Measurements from ENCODE around the gene ZBTB25.

Gene ZBTB25

GRCh38 chr14:64459405-64460136 lies 44.1 kb downstream of the ZBTB25 start:
- Histone ChIP-seq H4K20me1 (ENCODE audit: low read depth, low read length) (no peaks in the 10 kb centered on the region), H3K36me3 (ENCODE audit: low read length) (peaks cover 17% of the 10 kb centered on the region; the same call in 1 of the 2 replicates), H3K27me3 (ENCODE audit: low read length) (no peaks in the 10 kb centered on the region), H3F3A (ENCODE audit: insufficient read depth) (peaks cover 25% of the 10 kb centered on the region), H3K9me3 (ENCODE audit: insufficient read depth, low read length) (no peaks in the 10 kb centered on the region), H2AFZ (ENCODE audit: low read depth, low read length, severe bottlenecking) (no peak overlapping the region), H3K9ac (ENCODE audit: low read length) (no peak overlapping the region), H3K4me2 (ENCODE audit: low read depth, low read length, poor library complexity, severe bottlenecking) (no peak overlapping the region), H3K4me3 (ENCODE audit: insufficient read depth, low read length, poor library complexity, severe bottlenecking) (no peak overlapping the region), H3K27ac (ENCODE audit: low read depth, low read length) (0 out of 2 replicates have a peak overlapping the region, but pooled peaks have one; percentile 5), H3K9me2 (replicated peaks; ENCODE audit: insufficient read depth, low read length) (no peaks in the 10 kb centered on the region), H3K79me2 (ENCODE audit: insufficient read depth, low read length) (no peaks in the 10 kb centered on the region)
- TF ChIP-seq EZH2phosphoT487 (conservative IDR thresholded peaks at IDR 0.05; ENCODE audit: low read length) (no peak), CTCF (IDR thresholded peaks at IDR 0.05; ENCODE audit: insufficient read depth, low read length, poor library complexity, severe bottlenecking) (no peak)

GRCh38 chr14:64454671-64455070 lies 49.0 kb downstream of the ZBTB25 start:
- Histone ChIP-seq H4K20me1 (ENCODE audit: low read depth, low read length) (no peaks in the 10 kb centered on the region), H3K9me3 (ENCODE audit: insufficient read depth, low read length) (no peaks in the 10 kb centered on the region), H3K4me3 (ENCODE audit: insufficient read depth, low read length, poor library complexity, severe bottlenecking) (no peak overlapping the region), H3F3A (ENCODE audit: insufficient read depth) (peaks cover 3% of the 10 kb centered on the region), H3K79me2 (ENCODE audit: insufficient read depth, low read length) (no peaks in the 10 kb centered on the region), H3K4me2 (ENCODE audit: low read depth, low read length, poor library complexity, severe bottlenecking) (no peak overlapping the region), H3K9me2 (replicated peaks; ENCODE audit: insufficient read depth, low read length) (no peaks in the 10 kb centered on the region), H3K36me3 (ENCODE audit: low read length) (peaks cover 33% of the 10 kb centered on the region; the same call in 1 of the 2 replicates), H3K27me3 (ENCODE audit: low read length) (no peaks in the 10 kb centered on the region), H2AFZ (ENCODE audit: low read depth, low read length, severe bottlenecking) (no peak overlapping the region), H3K9ac (ENCODE audit: low read length) (no peak overlapping the region), H3K27ac (ENCODE audit: low read depth, low read length) (no peak overlapping the region)
- no peak for TF ChIP-seq CTCF (IDR thresholded peaks at IDR 0.05; ENCODE audit: insufficient read depth, low read length, poor library complexity, severe bottlenecking)

GRCh38 chr14:64450255-64450654 lies 53.4 kb downstream of the ZBTB25 start:
- no peaks in the 10 kb centered on the region for H3K9me3 ChIP-seq (ENCODE audit: insufficient read depth, low read length)
- no peak overlapping the region for H3K9ac ChIP-seq (ENCODE audit: low read length)
- H3K27ac ChIP-seq (ENCODE audit: low read depth, low read length) = peak overlapping the region; percentile 49
- TF ChIP-seq EZH2phosphoT487 (conservative IDR thresholded peaks at IDR 0.05; ENCODE audit: low read length) (no peak), CTCF (IDR thresholded peaks at IDR 0.05; ENCODE audit: insufficient read depth, low read length, poor library complexity, severe bottlenecking) (no peak)
- H4K20me1 ChIP-seq (ENCODE audit: low read depth, low read length) = no peaks in the 10 kb centered on the region
- no peaks in the 10 kb centered on the region for H3K9me2 ChIP-seq (replicated peaks; ENCODE audit: insufficient read depth, low read length)
- peaks cover 11% of the 10 kb centered on the region for H3F3A ChIP-seq (ENCODE audit: insufficient read depth)
- H3K4me3 ChIP-seq (ENCODE audit: insufficient read depth, low read length, poor library complexity, severe bottlenecking) = no peak overlapping the region
- no peaks in the 10 kb centered on the region for H3K27me3 ChIP-seq (ENCODE audit: low read length)
- H3K79me2 ChIP-seq (ENCODE audit: insufficient read depth, low read length) = no peaks in the 10 kb centered on the region
- peaks cover 27% of the 10 kb centered on the region for H3K36me3 ChIP-seq (ENCODE audit: low read length)
- H2AFZ ChIP-seq (ENCODE audit: low read depth, low read length, severe bottlenecking) = no peak overlapping the region
- no peak overlapping the region for H3K4me2 ChIP-seq (ENCODE audit: low read depth, low read length, poor library complexity, severe bottlenecking)
